K562 (cell line): Measurements from ENCODE around the gene SCO1. TPM values are rescaled to one million over a fixed set of nuclear protein-coding genes. Genes with fewer than 3 reads are reported as not detected.

Experiments used
- ATAC-seq: fragments of 200-7000 bp; cut with Tn5 transposase; 3 replicates; pipeline ENCODE4 v1.9.1; 2020; ENCODE audit warnings: moderate library complexity
- BruUV-seq: library from RNA; stranded (reverse); fragments of 400-500 nt; replicated peaks from 2 replicates; lab custom pipeline; 2021; lab: Mats Ljungman, UMichigan
- CTCF ChIA-PET: fragments of 300-600 bp; formaldehyde crosslinking; extraction: SDS; loops from one replicate; lab custom pipeline; 2021; ENCODE audit warnings: low intra/inter-chr PET ratio; lab: Yijun Ruan, JAX
- POLR2A ChIA-PET: fragments of 300-600, 350-650 bp; sonication (Branson Sonifier 250); formaldehyde crosslinking; extraction: SDS; loops from one replicate; lab custom pipeline; 2021; ENCODE audit warnings: antibody characterized with exemption, inconsistent platforms; lab: Yijun Ruan, JAX
- DNase-seq, 4 experiments: peaks; one replicate each; pipeline versions ENCODE4 v3.0.0 to v3.0.0-alpha.2; 2011 to 2018; ENCODE audit warnings: low spot score in 3 of 4, mixed read lengths in 3 of 4; ENCODE audit errors: extremely low read depth in 1 of 4
- FAIRE-seq: peaks from 2 replicates; lab custom pipeline; 2011; peaks lifted over from hg19 to GRCh38; lab: Jason Lieb, UNC
- H2AFZ ChIP-seq: 2 replicates; pipeline ENCODE4 v1.6.0; 2011; ENCODE audit warnings: low read depth, low read length, control low read depth, inconsistent platforms
- H3K27ac ChIP-seq: fragments of 200-600 bp; 3 replicates; pipeline ENCODE4 v1.8.0; 2011; ENCODE audit warnings: low read depth, mild to moderate bottlenecking, control low read depth, inconsistent platforms, low read length, moderate library complexity, mixed read lengths; ENCODE audit errors: extremely low read depth
- H3K27me3 ChIP-seq, 2 experiments: fragments of 300-600 bp in 1 of 2; 2 replicates in 1 of 2; 3 replicates in 1 of 2; pipeline versions ENCODE4 v1.6.0 to v1.8.0; 2011; ENCODE audit warnings: inconsistent platforms in 2 of 2, low read length in 2 of 2, mild to moderate bottlenecking in 1 of 2, mixed read lengths in 1 of 2, moderate library complexity in 1 of 2; ENCODE audit not compliant: control insufficient read depth in 2 of 2, insufficient read depth in 2 of 2
- H3K36me3 ChIP-seq: fragments of 300-600 bp; 3 replicates; pipeline ENCODE4 v1.8.0; 2011; ENCODE audit warnings: mild to moderate bottlenecking, low read length, inconsistent platforms; ENCODE audit not compliant: control insufficient read depth, insufficient read depth
- H3K4me1 ChIP-seq, 2 experiments: fragments of 200-600 bp in 1 of 2; replicated peaks in 1 of 2; 2 replicates in 1 of 2; 3 replicates in 1 of 2; pipeline versions ENCODE4 v1.5.1 to v1.8.0; 2011; ENCODE audit warnings: inconsistent platforms in 2 of 2, low read length in 2 of 2, mild to moderate bottlenecking in 1 of 2, mixed read lengths in 1 of 2, moderate library complexity in 1 of 2; ENCODE audit not compliant: control insufficient read depth in 2 of 2, insufficient read depth in 2 of 2
- H3K4me2 ChIP-seq: 2 replicates; pipeline ENCODE4 v1.6.1; 2011; ENCODE audit warnings: low read length, control low read depth, inconsistent platforms, mixed read lengths; ENCODE audit not compliant: insufficient read depth
- H3K4me3 ChIP-seq: fragments of 200-600 bp; sonication (generic), shearing (Covaris generic); 2 replicates; pipeline ENCODE4 v1.5.1; 2016; ENCODE audit warnings: control low read depth, inconsistent platforms
- H3K79me2 ChIP-seq: fragments of 200-600 bp; 3 replicates; pipeline ENCODE4 v1.8.0; 2011; ENCODE audit warnings: low read length, inconsistent platforms; ENCODE audit not compliant: control insufficient read depth, insufficient read depth
- H3K9ac ChIP-seq, 2 experiments: 2 replicates each; pipeline versions ENCODE4 v1.6.0 to v1.6.1; 2011; ENCODE audit warnings: low read depth in 2 of 2, low read length in 2 of 2, control low read depth in 1 of 2, inconsistent platforms in 1 of 2, mild to moderate bottlenecking in 1 of 2, mixed read lengths in 1 of 2; ENCODE audit not compliant: insufficient read depth in 1 of 2
- H3K9me1 ChIP-seq: one replicate; pipeline ENCODE4 v1.6.0; 2011; ENCODE audit warnings: inconsistent platforms, mild to moderate bottlenecking, low read length, moderate library complexity; ENCODE audit not compliant: control insufficient read depth, insufficient read depth
- H3K9me3 ChIP-seq: replicated peaks from 2 replicates; pipeline ENCODE4 v1.5.1; 2011; ENCODE audit warnings: low read depth, low read length, inconsistent platforms; ENCODE audit not compliant: control insufficient read depth, insufficient read depth
- H4K20me1 ChIP-seq: replicated peaks from 2 replicates; pipeline ENCODE4 v1.6.1; 2011; ENCODE audit warnings: low read length, inconsistent platforms, mixed read lengths; ENCODE audit not compliant: control insufficient read depth, insufficient read depth
- CEBPZ ChIP-seq: fragments of 150-350 bp; IDR thresholded peaks from 2 replicates; pipeline ENCODE4 v1.6.1; 2014; ENCODE audit warnings: low read depth, mild to moderate bottlenecking, low read length, borderline replicate concordance
- EP400 ChIP-seq: fragments of 450-650 bp; IDR thresholded peaks from 2 replicates; pipeline ENCODE4 v1.6.1; 2017; ENCODE audit warnings: antibody characterized with exemption, mild to moderate bottlenecking, moderate library complexity
- MAX ChIP-seq: sonication (generic); formaldehyde crosslinking; IDR thresholded peaks from 2 replicates; pipeline ENCODE4 v1.9.0; 2022; ENCODE audit warnings: mild to moderate bottlenecking, missing genetic modification reagents
- PKNOX1 ChIP-seq: fragments of 450-650 bp; IDR thresholded peaks from 2 replicates; pipeline ENCODE4 v1.6.1; 2016
- PREB ChIP-seq: sonication (generic); formaldehyde crosslinking; IDR thresholded peaks from 2 replicates; pipeline ENCODE4 v1.8.1; 2023; ENCODE audit warnings: mild to moderate bottlenecking, missing genetic modification reagents
- RAD51 ChIP-seq: fragments of 450-650 bp; IDR thresholded peaks from 2 replicates; pipeline ENCODE4 v1.7.1; 2016; ENCODE audit warnings: low read depth, mild to moderate bottlenecking, borderline replicate concordance
- SAFB ChIP-seq: fragments of 200-400 bp; formaldehyde crosslinking; IDR thresholded peaks from 2 replicates; pipeline ENCODE4 v1.6.1; 2017; ENCODE audit warnings: low read depth, low read length, borderline replicate concordance
- TBP ChIP-seq: optimal IDR thresholded peaks from 2 replicates; pipeline ENCODE3; 2011; ENCODE audit warnings: low read depth, low read length, improper control_type of control experiment
- ZFP1 ChIP-seq: fragments of 450-650 bp; formaldehyde crosslinking; IDR thresholded peaks from 2 replicates; pipeline ENCODE4 v1.4.0; 2020; ENCODE audit warnings: mild to moderate bottlenecking, mixed read lengths
- ZFPM2 ChIP-seq: fragments of 250-450 bp; sonication (Bioruptor Pico); IDR thresholded peaks from 2 replicates; pipeline ENCODE4 v1.5.1; 2022; ENCODE audit warnings: mild to moderate bottlenecking
- ZNF24 ChIP-seq: fragments of 450-650 bp; IDR thresholded peaks from 2 replicates; pipeline ENCODE4 v1.6.1; 2016
- ZNF431 ChIP-seq: sonication (generic); formaldehyde crosslinking; IDR thresholded peaks from 2 replicates; pipeline ENCODE4 v1.8.0; 2022; ENCODE audit warnings: mild to moderate bottlenecking, missing genetic modification reagents
- WGBS: fragments of 100-300 bp; shearing (Covaris generic); methylation state at CpG from one replicate; pipeline ENCODE4 v1.1.6; 2016; ENCODE audit warnings: low coverage, mixed read lengths; ENCODE audit not compliant: insufficient coverage; ENCODE audit errors: missing lambda C conversion rate; 5-methylcytosine and 5-hydroxymethylcytosine counted together
- in situ Hi-C: fragments of 300-500 bp; cut with MboI; formaldehyde crosslinking; loops from 4 replicates; pipeline ENCODE4 v1.15.0; 2018; ENCODE audit warnings: inconsistent platforms, mixed read lengths
- intact Hi-C: fragments of 100-400 bp; cut with micrococcal nuclease; formaldehyde crosslinking; loops from 2 replicates; pipeline ENCODE4 v1.14.2; 2022
- polyA plus RNA-seq, 8 experiments: library from polyadenylated mRNA; depleted of rRNA in 4 of 8; stranded (reverse) in 5 of 8; unstranded in 3 of 8; fragments of >200 nt; fragmentation: Nextera tagmentation in 2 of 8; fragmentation: Illumina TruSeq in 1 of 8; extraction: Ambion mirVana in 2 of 8; extraction: Trizol in 1 of 8; gene quantifications; 2 replicates each; pipeline versions ENCODE4 v1.2.1 to v1.2.3, GENCODE V29; 2011 to 2014; ENCODE audit warnings: inconsistent platforms in 1 of 8, missing spikeins in 1 of 8
- total RNA-seq, 7 experiments: library from RNA; depleted of rRNA in 6 of 7; stranded (reverse); fragments of >200 nt in 6 of 7; fragmentation: Illumina TruSeq in 2 of 7; extraction: Trizol in 2 of 7; gene quantifications; 2 replicates each; pipeline versions ENCODE4 v1.2.1 to v1.2.3, GENCODE V29; 2011 to 2021; ENCODE audit warnings: low replicate concordance in 1 of 7

SCO1 gene
- total and polyA plus RNA-seq, 9 of the 15 experiments (the other 6 are each of a cell fraction or from before 2014, with no cell fraction given), result 7.1 to 40.9 (median 22.1) TPM

GRCh38 chr17:10664571-10664970 lies 32.8 kb downstream of the SCO1 start:
- 56% methylated on average over 6 of the region's 9 CpGs for WGBS
- no peak overlapping the region for H3K4me2 ChIP-seq
- CTCF ChIA-PET, result no interaction called here
- ATAC-seq (no peak), DNase-seq (no peak), FAIRE-seq (no peak)
- H3K79me2 ChIP-seq, result no peaks in the 10 kb centered on the region
- no peaks in the 10 kb centered on the region for H3K9me1 ChIP-seq
- H3K9me3 ChIP-seq, result no peaks in the 10 kb centered on the region
- H4K20me1 ChIP-seq, result no peaks in the 10 kb centered on the region
- intact Hi-C loops (no loop called here), in situ Hi-C loops (no loop called here)
- no peak overlapping the region for H2AFZ ChIP-seq
- H3K27me3 ChIP-seq, result no peaks in the 10 kb centered on the region
- BruUV-seq, result no TSS peak
- no peak overlapping the region for H3K9ac ChIP-seq
- POLR2A ChIA-PET, result no interaction called here
- TF ChIP-seq TBP, result no peak
- TF ChIP-seq MAX (CRISPR knock-in tag), result no peak
- no peak for TF ChIP-seq ZNF24
- TF ChIP-seq ZFPM2 (CRISPR knock-in tag), result no peak
- TF ChIP-seq RAD51, result no peak
- TF ChIP-seq EP400, result no peak
- TF ChIP-seq PREB (CRISPR knock-in tag), result no peak
- TF ChIP-seq PKNOX1, result no peak
- no peak for TF ChIP-seq SAFB
- TF ChIP-seq CEBPZ, result no peak
- no peak for TF ChIP-seq ZNF431 (CRISPR knock-in tag)
- TF ChIP-seq ZFP1, result no peak
- no peak overlapping the region for H3K27ac ChIP-seq
- H3K36me3 ChIP-seq, result no peaks in the 10 kb centered on the region
- no peaks in the 10 kb centered on the region for H3K4me1 ChIP-seq
- no peak overlapping the region for H3K4me3 ChIP-seq
